ENCODE measurements around the gene ABHD17A. TPM values are rescaled to one million over a fixed set of nuclear protein-coding genes. Genes with fewer than 3 reads are reported as not detected.

ABHD17A gene
- total and polyA plus RNA-seq, 8 donors, result 21.1 to 71.0 (median 25.6) TPM

DNA sequence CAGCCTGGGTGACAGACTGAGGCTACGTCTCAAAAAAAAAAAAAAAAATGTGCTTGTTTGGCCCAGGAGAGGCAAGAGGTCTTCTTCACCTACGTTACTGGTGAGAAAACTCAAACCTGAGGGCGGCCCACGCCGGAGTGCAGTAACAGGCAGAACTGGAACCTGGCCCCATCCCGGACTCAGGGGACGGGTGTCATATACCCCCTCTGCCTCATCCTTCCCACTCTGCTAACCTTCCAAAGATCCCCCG, 19.5 kb upstream of the ABHD17A start:
- Histone ChIP-seq H3K9me3 (no peaks in the 10 kb centered on the region), H3K36me3 (no peaks in the 10 kb centered on the region), H3K27ac (peak overlapping the region; percentile 69 to 94 (median 86)), H3K4me3 (peak overlapping the region in 2 of 4 donors; percentile 59 to 65), H3K27me3 (no peaks in the 10 kb centered on the region), H3K4me1 (peaks cover 22 to 33% (median 26%) of the 10 kb centered on the region in 3 donors)
- ATAC-seq (no peak), FAIRE-seq (no peak), DNase-seq (no peak)
- intact Hi-C loops (cut with DNase I), result no loop called here
- 20 to 28% methylated on average over 8 of the region's 8 CpGs for WGBS, 2 donors
- TF ChIP-seq, protein P1, sequence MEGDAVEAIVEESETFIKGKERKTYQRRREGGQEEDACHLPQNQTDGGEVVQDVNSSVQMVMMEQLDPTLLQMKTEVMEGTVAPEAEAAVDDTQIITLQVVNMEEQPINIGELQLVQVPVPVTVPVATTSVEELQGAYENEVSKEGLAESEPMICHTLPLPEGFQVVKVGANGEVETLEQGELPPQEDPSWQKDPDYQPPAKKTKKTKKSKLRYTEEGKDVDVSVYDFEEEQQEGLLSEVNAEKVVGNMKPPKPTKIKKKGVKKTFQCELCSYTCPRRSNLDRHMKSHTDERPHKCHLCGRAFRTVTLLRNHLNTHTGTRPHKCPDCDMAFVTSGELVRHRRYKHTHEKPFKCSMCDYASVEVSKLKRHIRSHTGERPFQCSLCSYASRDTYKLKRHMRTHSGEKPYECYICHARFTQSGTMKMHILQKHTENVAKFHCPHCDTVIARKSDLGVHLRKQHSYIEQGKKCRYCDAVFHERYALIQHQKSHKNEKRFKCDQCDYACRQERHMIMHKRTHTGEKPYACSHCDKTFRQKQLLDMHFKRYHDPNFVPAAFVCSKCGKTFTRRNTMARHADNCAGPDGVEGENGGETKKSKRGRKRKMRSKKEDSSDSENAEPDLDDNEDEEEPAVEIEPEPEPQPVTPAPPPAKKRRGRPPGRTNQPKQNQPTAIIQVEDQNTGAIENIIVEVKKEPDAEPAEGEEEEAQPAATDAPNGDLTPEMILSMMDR (IDR thresholded peaks at IDR 0.05), result no peak

DNA sequence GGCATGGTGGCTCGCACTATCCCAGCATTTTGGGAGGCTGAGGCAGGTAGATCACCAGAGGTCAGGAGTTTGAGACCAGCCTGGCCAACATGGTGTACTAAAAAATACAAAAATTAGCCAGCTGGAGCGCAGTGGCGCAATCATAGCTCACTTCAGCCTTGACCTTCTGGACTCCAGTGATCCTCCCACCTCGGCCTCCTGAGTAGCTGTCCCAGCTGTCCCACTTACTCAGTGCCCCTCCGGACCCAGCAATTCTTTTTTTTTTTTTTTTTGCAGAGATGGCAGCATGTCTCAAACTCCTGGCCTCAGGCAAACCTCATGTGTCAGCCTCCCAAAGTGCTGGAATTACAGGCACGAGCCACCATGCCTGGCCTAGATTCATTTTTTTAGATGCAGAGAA, 17.6 kb upstream of the ABHD17A start:
- TF ChIP-seq, protein P1 (IDR thresholded peaks at IDR 0.05), result no peak
- peaks cover 14 to 21% (median 16%) of the 10 kb centered on the region in 3 donors for H3K4me1 ChIP-seq
- H3K36me3 ChIP-seq, result no peaks in the 10 kb centered on the region
- peak overlapping the region in 2 of 4 donors; percentile 30 to 93 for H3K27ac ChIP-seq
- ATAC-seq (no peak), FAIRE-seq (no peak), DNase-seq (no peak)
- intact Hi-C loops (cut with DNase I), result no loop called here
- WGBS, 2 donors, result 75 to 77% methylated on average over 6 of the region's 6 CpGs
- H3K4me3 ChIP-seq, result no peak overlapping the region
- no peaks in the 10 kb centered on the region for H3K9me3 ChIP-seq
- H3K27me3 ChIP-seq, result no peaks in the 10 kb centered on the region

DNA sequence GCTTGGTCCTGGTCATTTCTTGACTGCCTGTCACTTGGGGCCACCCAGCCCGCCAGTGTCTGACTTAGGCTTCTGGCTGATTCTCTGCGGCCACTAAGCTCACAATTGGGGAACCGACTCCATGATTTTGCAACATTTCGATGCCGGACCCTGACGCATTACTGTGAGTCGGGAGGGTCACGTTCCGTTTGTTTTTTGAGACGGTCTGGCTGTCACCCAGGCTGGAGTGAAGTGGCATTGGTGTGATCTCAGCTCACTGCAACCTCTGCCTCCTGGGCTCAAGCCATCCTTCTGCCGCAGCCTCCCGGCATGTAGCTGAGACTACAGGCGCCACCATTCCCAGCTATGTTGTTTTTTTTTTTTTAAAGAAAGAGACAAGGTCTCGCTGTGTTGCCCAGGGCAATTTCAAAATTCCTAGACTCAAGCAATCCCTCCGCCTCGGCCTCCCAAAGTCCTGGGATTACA, 16.7 kb upstream of the ABHD17A start:
- intact Hi-C loops (cut with DNase I), result no loop called here

DNA sequence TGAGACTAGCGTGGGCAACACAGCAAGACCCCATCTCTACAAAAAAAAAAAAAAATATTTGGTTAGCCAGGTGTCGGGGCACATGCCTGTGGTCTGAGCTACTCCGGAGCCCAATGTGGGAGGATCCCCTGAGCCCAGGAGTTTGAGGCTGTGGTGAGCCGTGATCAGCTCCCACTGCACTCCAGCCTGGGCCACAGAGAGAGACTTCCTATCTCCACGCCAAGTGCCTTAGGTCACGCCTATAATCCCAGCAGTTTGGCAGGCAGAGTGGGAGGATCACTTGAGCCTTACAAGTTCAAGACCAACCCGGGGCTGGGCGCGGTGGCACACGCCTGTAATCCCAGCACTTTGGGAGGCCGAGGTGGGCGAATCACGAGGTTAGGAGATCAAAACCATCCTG, 11.2 kb upstream of the ABHD17A start:
- 81 to 87% methylated on average over 13 of the region's 13 CpGs for WGBS, 2 donors
- intact Hi-C loops (cut with DNase I), result loop anchor here in 1 of 3 donors (10.0 kb wide), 1 partner anchor 178 kb away; no protein-coding TSS in a partner anchor
- no peak for DNase-seq
- Histone ChIP-seq H3K4me1 (no peaks in the 10 kb centered on the region), H3K27ac (peak overlapping the region in 1 of 4 donors; percentile 78), H3K36me3 (no peaks in the 10 kb centered on the region), H3K9me3 (no peaks in the 10 kb centered on the region), H3K27me3 (no peaks in the 10 kb centered on the region), H3K4me3 (no peak overlapping the region)
- no peak for FAIRE-seq
- no peak for ATAC-seq
- TF ChIP-seq, protein P1 (IDR thresholded peaks at IDR 0.05), result no peak

More for the DNA sequence above, 16.7 kb upstream of the ABHD17A start:
- TF ChIP-seq, protein P1 (IDR thresholded peaks at IDR 0.05), result no peak
- H3K4me3 ChIP-seq, result no peak overlapping the region
- no peaks in the 10 kb centered on the region for H3K27me3 ChIP-seq
- H3K9me3 ChIP-seq, result no peaks in the 10 kb centered on the region
- no peak for FAIRE-seq
- DNase-seq, result peak in 1 of 6 donors; percentile 55
- H3K27ac ChIP-seq, result peak overlapping the region in 2 of 4 donors; percentile 56 to 62
- WGBS, 2 donors, result 82 to 90% methylated on average over 16 of the region's 16 CpGs
- peaks cover 4 to 12% (median 10%) of the 10 kb centered on the region in 3 donors for H3K4me1 ChIP-seq
- no peak for ATAC-seq
- H3K36me3 ChIP-seq, result no peaks in the 10 kb centered on the region

DNA sequence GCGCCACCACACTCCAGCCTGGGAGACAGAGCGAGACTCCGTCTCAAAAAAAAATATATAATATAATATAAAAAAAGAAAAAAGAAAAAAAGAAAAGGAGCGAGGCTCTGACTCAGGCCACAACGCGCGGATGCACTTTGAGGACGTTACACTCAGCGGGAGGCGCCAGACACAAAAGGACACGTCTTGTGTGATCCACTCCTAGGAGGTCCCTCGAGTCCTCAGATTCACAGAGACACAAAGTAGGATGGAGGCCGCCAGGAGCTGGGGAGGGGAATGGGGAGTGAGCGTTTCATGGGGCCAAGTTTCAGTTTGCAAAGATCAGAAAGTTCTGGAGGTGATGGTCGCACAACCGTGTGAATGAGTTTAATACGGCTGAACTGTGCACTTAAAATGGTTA, 8.5 kb upstream of the ABHD17A start:
- intact Hi-C loops (cut with DNase I), result loop anchor here in 1 of 3 donors (10.0 kb wide), 1 partner anchor 181 kb away; no protein-coding TSS in a partner anchor
- ATAC-seq (no peak), FAIRE-seq (no peak), DNase-seq (no peak)
- 82 to 90% methylated on average over 17 of the region's 17 CpGs for WGBS, 2 donors
- Histone ChIP-seq H3K9me3 (no peaks in the 10 kb centered on the region), H3K4me3 (no peak overlapping the region), H3K36me3 (no peaks in the 10 kb centered on the region), H3K27ac (no peak overlapping the region), H3K4me1 (no peaks in the 10 kb centered on the region), H3K27me3 (no peaks in the 10 kb centered on the region)
- TF ChIP-seq, protein P1 (IDR thresholded peaks at IDR 0.05), result no peak

Measured in pancreas (tissue), 10 donors.